SK-N-SH treated with all-trans-retinoic acid at 6 μM for 48 hours (cell line): Measurements from ENCODE around the gene MLST8.

Source experiments
- OSR1 ChIP-seq: fragments of 250-450 bp; sonication (Bioruptor Pico); IDR thresholded peaks from 2 replicates; pipeline ENCODE4 v1.8.0; 2022; ENCODE audit warnings: moderate library complexity, mild to moderate bottlenecking, inconsistent platforms
- TSHZ2 ChIP-seq: fragments of 250-450 bp; sonication (Bioruptor Pico); IDR thresholded peaks from 2 replicates; pipeline ENCODE4 v1.5.0; 2020; ENCODE audit warnings: mild to moderate bottlenecking, moderate library complexity

- no peak for TF ChIP-seq TSHZ2 (CRISPR knock-in tag)
- TF ChIP-seq OSR1 = no peak
These were observed 20.3 kb upstream of the MLST8 start for GRCh38 chr16:2184962-2185361.
